ENCODE measurements around the gene GYG2. TPM values are rescaled to one million over a fixed set of nuclear protein-coding genes. Genes with fewer than 3 reads are reported as not detected.
A peak's percentile ranks its signal among the peaks of the same experiment; 100 is the strongest.

The GYG2 gene
- total RNA-seq, 2 donors from 2014 or later, result 4.3 to 6.0 TPM

DNA sequence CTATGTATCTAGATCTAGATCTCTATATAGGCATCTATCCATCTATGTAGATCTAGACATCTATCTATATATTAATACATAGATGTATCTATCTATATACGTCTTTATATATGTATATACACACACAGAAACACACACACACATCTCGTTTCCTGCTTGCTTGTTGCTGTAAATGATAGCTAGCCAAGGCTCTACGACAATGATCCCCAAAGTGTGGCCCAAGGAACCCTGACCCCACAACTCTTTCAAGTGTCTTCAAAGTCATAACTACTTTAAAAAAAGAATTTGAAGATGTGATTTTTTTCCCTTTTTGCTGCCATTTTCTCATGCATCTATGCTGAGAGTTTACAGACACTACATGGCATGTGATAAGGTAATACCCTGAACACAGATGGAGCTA, 28.8 kb downstream of the GYG2 start:
- Histone ChIP-seq H3K36me3 (no peaks in the 10 kb centered on the region), H3K9me3 (no peaks in the 10 kb centered on the region), H3K4me3 (no peak overlapping the region), H3K4me1 (no peaks in the 10 kb centered on the region), H3K27ac (no peak overlapping the region), H3K27me3 (no peaks in the 10 kb centered on the region)
- no peak for DNase-seq (ENCODE audit: low spot score)
- TF ChIP-seq, protein P1, sequence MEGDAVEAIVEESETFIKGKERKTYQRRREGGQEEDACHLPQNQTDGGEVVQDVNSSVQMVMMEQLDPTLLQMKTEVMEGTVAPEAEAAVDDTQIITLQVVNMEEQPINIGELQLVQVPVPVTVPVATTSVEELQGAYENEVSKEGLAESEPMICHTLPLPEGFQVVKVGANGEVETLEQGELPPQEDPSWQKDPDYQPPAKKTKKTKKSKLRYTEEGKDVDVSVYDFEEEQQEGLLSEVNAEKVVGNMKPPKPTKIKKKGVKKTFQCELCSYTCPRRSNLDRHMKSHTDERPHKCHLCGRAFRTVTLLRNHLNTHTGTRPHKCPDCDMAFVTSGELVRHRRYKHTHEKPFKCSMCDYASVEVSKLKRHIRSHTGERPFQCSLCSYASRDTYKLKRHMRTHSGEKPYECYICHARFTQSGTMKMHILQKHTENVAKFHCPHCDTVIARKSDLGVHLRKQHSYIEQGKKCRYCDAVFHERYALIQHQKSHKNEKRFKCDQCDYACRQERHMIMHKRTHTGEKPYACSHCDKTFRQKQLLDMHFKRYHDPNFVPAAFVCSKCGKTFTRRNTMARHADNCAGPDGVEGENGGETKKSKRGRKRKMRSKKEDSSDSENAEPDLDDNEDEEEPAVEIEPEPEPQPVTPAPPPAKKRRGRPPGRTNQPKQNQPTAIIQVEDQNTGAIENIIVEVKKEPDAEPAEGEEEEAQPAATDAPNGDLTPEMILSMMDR (IDR thresholded peaks at IDR 0.05), result no peak

DNA sequence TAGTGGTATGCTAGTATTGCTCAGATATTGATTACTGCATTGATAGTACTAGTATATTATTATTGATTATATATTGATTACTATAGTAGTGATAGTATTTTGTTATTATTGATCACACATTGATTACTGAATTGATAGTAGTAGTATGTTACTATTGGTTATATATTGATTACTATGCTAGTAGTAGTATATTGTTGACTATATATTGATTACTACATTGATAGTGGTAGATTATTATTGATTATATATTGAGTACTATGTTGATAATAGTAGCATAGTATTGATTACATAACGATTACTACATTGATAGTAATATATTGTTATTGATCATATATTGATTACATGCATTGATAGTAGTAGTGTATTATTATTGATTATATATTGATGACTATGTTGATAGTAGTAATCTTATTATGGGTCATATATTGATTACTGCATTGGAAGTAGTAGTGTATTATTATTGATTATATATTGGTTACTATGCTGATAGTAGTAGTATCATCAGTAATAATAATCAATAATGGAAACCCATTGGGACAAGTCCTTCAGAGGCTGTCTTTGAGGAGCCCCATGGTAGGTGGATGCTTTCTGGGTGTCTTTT, 30.6 kb downstream of the GYG2 start:
- no peak overlapping the region for H3K4me3 ChIP-seq
- DNase-seq (ENCODE audit: low spot score), result no peak
- no peaks in the 10 kb centered on the region for H3K36me3 ChIP-seq
- no peak overlapping the region for H3K27ac ChIP-seq
- TF ChIP-seq, protein P1 (IDR thresholded peaks at IDR 0.05), result no peak
- no peaks in the 10 kb centered on the region for H3K9me3 ChIP-seq
- no peaks in the 10 kb centered on the region for H3K27me3 ChIP-seq
- no peaks in the 10 kb centered on the region for H3K4me1 ChIP-seq

DNA sequence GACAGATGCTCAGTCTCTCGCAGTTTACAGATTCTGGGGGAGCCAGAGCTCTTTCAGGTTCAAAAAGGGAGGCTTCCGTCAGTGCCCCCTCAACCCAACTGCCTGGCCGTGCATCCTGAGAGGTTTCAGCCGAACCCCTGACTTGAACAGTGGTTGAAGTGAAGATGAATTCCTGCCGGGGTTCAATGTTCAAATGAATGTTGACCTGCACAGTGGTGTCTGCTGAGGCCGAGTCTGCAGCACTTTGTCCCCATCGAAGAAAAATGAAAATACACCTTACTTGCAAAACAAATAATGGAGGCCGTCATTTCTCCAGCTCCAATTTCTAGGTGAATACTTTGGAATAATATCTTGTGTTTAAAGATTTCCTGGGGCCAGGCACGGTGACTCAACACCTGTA, 33.7 kb downstream of the GYG2 start:
- DNase-seq (ENCODE audit: low spot score), result peak; percentile 32
- Histone ChIP-seq H3K4me3 (no peak overlapping the region), H3K9me3 (no peaks in the 10 kb centered on the region), H3K27ac (no peak overlapping the region), H3K36me3 (no peaks in the 10 kb centered on the region), H3K4me1 (no peaks in the 10 kb centered on the region), H3K27me3 (no peaks in the 10 kb centered on the region)
- TF ChIP-seq, protein P1 (IDR thresholded peaks at IDR 0.05), result no peak

DNA sequence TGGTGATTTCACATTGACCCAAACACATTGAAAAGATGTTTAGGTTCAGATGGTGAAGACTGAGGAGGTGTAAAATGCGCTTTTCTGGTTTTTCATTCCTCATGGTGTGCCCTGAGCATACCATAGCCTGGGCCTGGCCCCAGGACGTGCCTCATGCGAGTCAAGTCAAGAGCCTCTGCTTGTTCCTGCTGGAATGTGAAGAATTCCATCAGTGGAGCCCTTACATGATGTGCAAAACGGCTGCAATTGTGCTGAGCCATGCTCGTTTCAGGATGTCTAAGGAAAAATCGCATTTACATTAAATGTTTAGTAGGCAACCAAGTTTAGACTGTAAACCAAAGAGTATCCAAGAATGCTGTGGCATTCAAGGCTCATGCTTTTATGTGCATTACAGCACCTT, 34.9 kb downstream of the GYG2 start:
- TF ChIP-seq, protein P1 (IDR thresholded peaks at IDR 0.05), result no peak
- no peak overlapping the region for H3K27ac ChIP-seq
- no peaks in the 10 kb centered on the region for H3K36me3 ChIP-seq
- H3K4me1 ChIP-seq, result no peaks in the 10 kb centered on the region
- H3K9me3 ChIP-seq, result no peaks in the 10 kb centered on the region
- H3K27me3 ChIP-seq, result no peaks in the 10 kb centered on the region
- DNase-seq (ENCODE audit: low spot score), result peak; percentile 26
- no peak overlapping the region for H3K4me3 ChIP-seq

DNA sequence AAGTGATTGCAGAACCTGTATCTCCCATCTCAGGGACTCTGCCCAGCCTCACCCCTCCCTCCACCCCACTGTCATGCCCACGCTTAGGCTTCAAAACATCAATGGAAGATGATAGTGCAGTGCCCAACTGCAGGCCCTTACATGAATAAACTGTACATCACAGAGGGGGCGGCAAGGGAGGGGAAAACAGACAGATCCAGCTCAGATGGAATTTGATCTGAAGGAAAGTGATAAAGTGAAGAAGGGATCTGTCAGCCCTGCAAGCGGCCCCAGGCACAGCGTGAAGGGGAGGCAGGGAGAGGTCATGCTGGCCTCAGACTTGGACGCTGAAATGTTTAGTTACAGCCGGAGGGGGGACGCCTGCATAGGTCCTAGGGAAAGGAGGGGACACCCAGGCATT, 38.5 kb downstream of the GYG2 start:
- H3K27ac ChIP-seq, result no peak overlapping the region
- H3K27me3 ChIP-seq, result no peaks in the 10 kb centered on the region
- peak; percentile 40 for DNase-seq (ENCODE audit: low spot score)
- H3K4me1 ChIP-seq, result no peaks in the 10 kb centered on the region
- peaks cover 0 to 12% of the 10 kb centered on the region in 2 donors for H3K9me3 ChIP-seq
- no peak overlapping the region for H3K4me3 ChIP-seq
- H3K36me3 ChIP-seq, result no peaks in the 10 kb centered on the region
- TF ChIP-seq, protein P1 (IDR thresholded peaks at IDR 0.05), result no peak

DNA sequence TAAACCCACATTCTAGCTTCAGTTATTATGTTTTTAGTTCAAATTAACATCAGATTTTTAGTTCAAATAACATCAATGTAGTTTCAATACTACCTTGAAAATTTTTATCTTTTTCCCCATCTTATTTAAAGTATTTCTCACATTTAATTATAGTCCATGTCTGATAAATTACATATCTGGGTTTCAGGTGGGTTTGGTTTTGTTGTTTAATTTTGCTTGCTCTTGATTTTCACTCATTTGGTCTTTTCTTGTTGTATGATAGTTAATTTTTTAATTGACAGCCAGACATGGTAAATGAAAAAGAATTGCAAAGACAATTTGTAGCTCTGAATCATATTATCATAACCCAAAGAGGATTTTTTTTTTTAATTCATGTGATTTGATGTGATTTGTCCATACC, 41.9 kb downstream of the GYG2 start:
- H3K36me3 ChIP-seq, result no peaks in the 10 kb centered on the region
- DNase-seq (ENCODE audit: low spot score), result no peak
- H3K9me3 ChIP-seq, result peaks cover 0 to 21% of the 10 kb centered on the region in 2 donors
- no peaks in the 10 kb centered on the region for H3K27me3 ChIP-seq
- no peaks in the 10 kb centered on the region for H3K4me1 ChIP-seq
- TF ChIP-seq, protein P1 (IDR thresholded peaks at IDR 0.05), result no peak
- H3K4me3 ChIP-seq, result no peak overlapping the region
- H3K27ac ChIP-seq, result no peak overlapping the region

Data from right atrium auricular region (tissue), 2 donors.